ENCODE measurements around the gene NPAS4.
"Not testable (repeated sequence)": the region's sequence is repeated elsewhere in the genome, so short reads cannot be mapped to it uniquely, and the experiment has no call there.

The NPAS4 gene

GRCh38 chr11:66457826-66458225 is 37.0 kb downstream of the NPAS4 start:
- Histone ChIP-seq H3K4me3 (no peak overlapping the region), H3K27ac (no peak overlapping the region)
- DNase-seq (ENCODE audit: low spot score) = no peak
- no peak for TF ChIP-seq CTCF (IDR thresholded peaks at IDR 0.05)

GRCh38 chr11:66459138-66459778 is 38.4 kb downstream of the NPAS4 start:
- no peak for TF ChIP-seq CTCF (IDR thresholded peaks at IDR 0.05)
- Histone ChIP-seq H3K4me3 (no peak overlapping the region), H3K27ac (no peak overlapping the region)
- no peak for DNase-seq (ENCODE audit: low spot score)

- TF ChIP-seq CTCF (IDR thresholded peaks at IDR 0.05) = no peak
- Histone ChIP-seq H3K4me3 (no peak overlapping the region), H3K27ac (no peak overlapping the region)
- no peak for DNase-seq (ENCODE audit: low spot score)
Observed at GRCh38 chr11:66462010-66462409, 41.2 kb downstream of the NPAS4 start.

GRCh38 chr11:66462911-66463310 is 42.1 kb downstream of the NPAS4 start:
- Histone ChIP-seq H3K4me3 (no peak overlapping the region), H3K27ac (no peak overlapping the region)
- no peak for TF ChIP-seq CTCF (IDR thresholded peaks at IDR 0.05)
- DNase-seq (ENCODE audit: low spot score) = no peak

GRCh38 chr11:66464116-66464515 is 43.3 kb downstream of the NPAS4 start:
- not testable (repeated sequence) for H3K27ac ChIP-seq; DNase-seq (ENCODE audit: low spot score); H3K4me3 ChIP-seq

GRCh38 chr11:66464916-66465315 is 44.1 kb downstream of the NPAS4 start:
- no peak for TF ChIP-seq CTCF (IDR thresholded peaks at IDR 0.05)
- no peak for DNase-seq (ENCODE audit: low spot score)
- H3K4me3 ChIP-seq = no peak overlapping the region
- H3K27ac ChIP-seq = peak overlapping the region; percentile 0 to 1

GRCh38 chr11:66465373-66466224 is 44.8 kb downstream of the NPAS4 start:
- no peak for DNase-seq (ENCODE audit: low spot score)
- Histone ChIP-seq H3K27ac (peak overlapping the region; percentile 0 to 87), H3K4me3 (peak overlapping the region; percentile 87)
- TF ChIP-seq CTCF (IDR thresholded peaks at IDR 0.05) = no peak

Measured in coronary artery (tissue), 2 donors.